ENCODE measurements around the gene ZNF544.

Gene ZNF544

GRCh38 chr19:58228585-58229254 lies at the start of gene ZNF544:
ZNF544 (plus strand) TSS chr19:58228914; CDS start chr19:58244024, 15,110 bp downstream.
- DNase-seq (ENCODE audit: low read depth), result peak; percentile 64

- no peak for DNase-seq (ENCODE audit: low read depth)
These were observed 46.7 kb upstream of the ZNF544 start for GRCh38 chr19:58181902-58182576.

GRCh38 chr19:58182577-58182988 lies 46.1 kb upstream of the ZNF544 start:
- DNase-seq (ENCODE audit: low read depth), result no peak

GRCh38 chr19:58182989-58183816 lies 45.5 kb upstream of the ZNF544 start, which contains the start of gene ZNF274:
ZNF274 (plus strand) TSS chr19:58183061; CDS start chr19:58183966, 905 bp downstream.
- DNase-seq (ENCODE audit: low read depth), result peak; percentile 93

GRCh38 chr19:58183817-58184215 lies 44.9 kb upstream of the ZNF544 start:
- DNase-seq (ENCODE audit: low read depth), result no peak

- peak; percentile 15 for DNase-seq (ENCODE audit: low read depth)
These were observed 31.7 kb upstream of the ZNF544 start for GRCh38 chr19:58196901-58197616.

GRCh38 chr19:58203814-58204475 lies 24.8 kb upstream of the ZNF544 start:
- no peak for DNase-seq (ENCODE audit: low read depth)

GRCh38 chr19:58204566-58204965 lies 24.1 kb upstream of the ZNF544 start:
- no peak for DNase-seq (ENCODE audit: low read depth)

GRCh38 chr19:58209577-58209976 lies 19.1 kb upstream of the ZNF544 start:
- no peak for DNase-seq (ENCODE audit: low read depth)

- no peak for DNase-seq (ENCODE audit: low read depth)
These were observed 16.2 kb upstream of the ZNF544 start for GRCh38 chr19:58212336-58213074.

- no peak for DNase-seq (ENCODE audit: low read depth)
These were observed 15.7 kb upstream of the ZNF544 start for GRCh38 chr19:58213075-58213369.

GRCh38 chr19:58217069-58217481 lies 11.6 kb upstream of the ZNF544 start:
- DNase-seq (ENCODE audit: low read depth), result no peak

- DNase-seq (ENCODE audit: low read depth), result no peak
These were observed 10.9 kb upstream of the ZNF544 start for GRCh38 chr19:58217607-58218391.

- no peak for DNase-seq (ENCODE audit: low read depth)
These were observed 9.8 kb upstream of the ZNF544 start for GRCh38 chr19:58218899-58219298.

- DNase-seq (ENCODE audit: low read depth), result peak; percentile 12
These were observed 640 bp upstream of the ZNF544 start for GRCh38 chr19:58227964-58228584.

- peak; percentile 21 for DNase-seq (ENCODE audit: low read depth)
These were observed 533 bp downstream of the ZNF544 start for GRCh38 chr19:58229255-58229639.

- no peak for DNase-seq (ENCODE audit: low read depth)
These were observed 8.6 kb downstream of the ZNF544 start for GRCh38 chr19:58237324-58237723.

GRCh38 chr19:58243351-58243750 lies 14.6 kb downstream of the ZNF544 start:
- no peak for DNase-seq (ENCODE audit: low read depth)

GRCh38 chr19:58248886-58249285 lies 20.2 kb downstream of the ZNF544 start:
- DNase-seq (ENCODE audit: low read depth), result no peak

All from fibroblast of gingiva (primary cell).